Ishikawa (cell line): ENCODE data around the gene EFHC1.

ENCODE experiments used
- REST ChIP-seq: IDR thresholded peaks from 2 replicates; pipeline ENCODE4 v1.6.1; 2012; ENCODE audit warnings: low read depth, mild to moderate bottlenecking
- USF1 ChIP-seq: IDR thresholded peaks from 2 replicates; pipeline ENCODE4 v1.6.1; 2012
- YY1 ChIP-seq: IDR thresholded peaks from 2 replicates; pipeline ENCODE4 v1.6.1; 2012; ENCODE audit warnings: low read depth
- TF ChIP-seq, protein P1 (sequence below): IDR thresholded peaks from 2 replicates; pipeline ENCODE4 v1.6.1; 2012

DNA sequence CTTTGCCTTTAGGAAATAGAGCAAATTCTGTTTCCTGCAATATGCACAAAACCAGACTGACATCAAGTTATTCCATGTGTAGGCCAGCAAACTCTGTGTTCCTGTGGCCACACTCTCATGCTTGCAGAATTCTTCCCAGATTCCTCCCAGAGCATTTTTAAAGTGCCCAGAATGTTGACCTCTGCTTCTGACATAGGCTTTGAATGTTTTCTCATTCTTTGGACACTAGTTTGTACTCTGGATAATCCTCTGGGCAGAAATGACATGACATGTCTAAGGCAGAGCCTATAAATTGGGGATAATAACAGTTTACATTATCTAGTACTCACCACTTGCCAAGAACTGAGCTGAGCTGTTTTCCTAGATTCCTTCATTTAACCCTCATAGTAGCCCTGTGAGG lies 9.2 kb upstream of the EFHC1 start:
- TF ChIP-seq, protein P1, sequence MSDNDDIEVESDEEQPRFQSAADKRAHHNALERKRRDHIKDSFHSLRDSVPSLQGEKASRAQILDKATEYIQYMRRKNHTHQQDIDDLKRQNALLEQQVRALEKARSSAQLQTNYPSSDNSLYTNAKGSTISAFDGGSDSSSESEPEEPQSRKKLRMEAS, result no peak
- TF ChIP-seq YY1 (no peak), USF1 (no peak), REST (no peak)
